H9 (cell line): Measurements from ENCODE around the gene NCOA5. TPM values are rescaled to one million over a fixed set of nuclear protein-coding genes. Genes with fewer than 3 reads are reported as not detected.

Experiments used
- DNase-seq: peaks from one replicate; pipeline ENCODE4 v3.0.0-alpha.2; 2017
- H2AFZ ChIP-seq: one replicate; pipeline ENCODE4 v1.6.1; 2013; ENCODE audit warnings: mild to moderate bottlenecking, low read length, control low read depth, moderate library complexity
- H2AK5ac ChIP-seq: 2 replicates; pipeline ENCODE4 v1.6.1; 2013; ENCODE audit warnings: low read length, control low read depth, mixed read lengths; ENCODE audit not compliant: insufficient read length
- H2BK120ac ChIP-seq: one replicate; pipeline ENCODE4 v1.6.1; 2013; ENCODE audit warnings: low read depth, mild to moderate bottlenecking, low read length, control low read depth, inconsistent platforms; ENCODE audit not compliant: poor library complexity, severe bottlenecking
- H2BK12ac ChIP-seq: 2 replicates; pipeline ENCODE4 v1.6.1; 2013; ENCODE audit warnings: low read length, control low read depth, mixed read lengths, low read depth; ENCODE audit not compliant: insufficient read length
- H2BK15ac ChIP-seq: 2 replicates; pipeline ENCODE4 v1.6.1; 2013; ENCODE audit warnings: low read depth, low read length, control low read depth
- H2BK20ac ChIP-seq: one replicate; pipeline ENCODE4 v1.6.1; 2013; ENCODE audit warnings: low read depth, mild to moderate bottlenecking, low read length, control low read depth, inconsistent platforms; ENCODE audit not compliant: poor library complexity, severe bottlenecking
- H2BK5ac ChIP-seq: 2 replicates; pipeline ENCODE4 v1.6.1; 2013; ENCODE audit warnings: low read length, control low read depth, mixed read lengths; ENCODE audit not compliant: insufficient read length
- H3K14ac ChIP-seq: 2 replicates; pipeline ENCODE4 v1.6.1; 2013; ENCODE audit warnings: low read length, control low read depth; ENCODE audit not compliant: insufficient read depth
- H3K18ac ChIP-seq: 2 replicates; pipeline ENCODE4 v1.6.1; 2013; ENCODE audit warnings: low read depth, mild to moderate bottlenecking, mixed read lengths, low read length, control low read depth; ENCODE audit not compliant: insufficient read length
- H3K23ac ChIP-seq: 2 replicates; pipeline ENCODE4 v1.6.1; 2013; ENCODE audit warnings: low read length, control low read depth, mixed read lengths, low read depth; ENCODE audit not compliant: insufficient read length
- H3K23me2 ChIP-seq: 2 replicates; pipeline ENCODE4 v1.6.1; 2013; ENCODE audit warnings: low read depth, mild to moderate bottlenecking, mixed read lengths, low read length, control low read depth; ENCODE audit not compliant: insufficient read length, poor library complexity, severe bottlenecking
- H3K27ac ChIP-seq: 2 replicates; pipeline ENCODE4 v1.5.1; 2013; ENCODE audit warnings: low read length, control low read depth, mixed read lengths, low read depth; ENCODE audit not compliant: insufficient read length
- H3K27me3 ChIP-seq: 2 replicates; pipeline ENCODE4 v1.6.1; 2013; ENCODE audit warnings: low read length, control low read depth, inconsistent platforms; ENCODE audit not compliant: insufficient read depth
- H3K4ac ChIP-seq: 2 replicates; pipeline ENCODE4 v1.6.1; 2013; ENCODE audit warnings: low read depth, mild to moderate bottlenecking, control low read depth, inconsistent platforms, low read length, moderate library complexity
- H3K4me1 ChIP-seq: 2 replicates; pipeline ENCODE4 v1.6.1; 2013; ENCODE audit warnings: low read length, control low read depth, inconsistent platforms; ENCODE audit not compliant: insufficient read depth
- H3K4me2 ChIP-seq: 2 replicates; pipeline ENCODE4 v1.6.1; 2013; ENCODE audit warnings: low read length, control low read depth, mixed read lengths; ENCODE audit not compliant: insufficient read length, insufficient read depth
- H3K56ac ChIP-seq: 2 replicates; pipeline ENCODE4 v1.6.1; 2013; ENCODE audit warnings: low read depth, mild to moderate bottlenecking, mixed read lengths, low read length, control low read depth; ENCODE audit not compliant: insufficient read length
- H3K79me1 ChIP-seq: 2 replicates; pipeline ENCODE4 v1.6.1; 2013; ENCODE audit warnings: low read depth, mild to moderate bottlenecking, moderate library complexity, low read length, control low read depth, inconsistent platforms; ENCODE audit not compliant: insufficient read depth, poor library complexity, severe bottlenecking
- H3K79me2 ChIP-seq: 2 replicates; pipeline ENCODE4 v1.6.1; 2013; ENCODE audit warnings: low read length, control low read depth, inconsistent platforms; ENCODE audit not compliant: insufficient read depth
- H3K9ac ChIP-seq: 2 replicates; pipeline ENCODE4 v1.6.1; 2013; ENCODE audit warnings: low read length, control low read depth, mixed read lengths; ENCODE audit not compliant: insufficient read length; ENCODE audit errors: extremely low read depth
- H3K9me3 ChIP-seq: one replicate; pipeline ENCODE4 v1.6.1; 2013; ENCODE audit warnings: low read depth, low read length, inconsistent platforms; ENCODE audit not compliant: control insufficient read depth
- H3T11ph ChIP-seq: one replicate; pipeline ENCODE4 v1.6.1; 2013; ENCODE audit warnings: mild to moderate bottlenecking, low read length, control low read depth, inconsistent platforms
- H4K20me1 ChIP-seq: one replicate; pipeline ENCODE4 v1.6.1; 2013; ENCODE audit not compliant: control insufficient read depth, insufficient read length, insufficient read depth
- H4K5ac ChIP-seq: 2 replicates; pipeline ENCODE4 v1.6.1; 2013; ENCODE audit warnings: low read depth, mild to moderate bottlenecking, mixed read lengths, low read length, control low read depth; ENCODE audit not compliant: insufficient read length
- H4K8ac ChIP-seq: replicated peaks from 2 replicates; pipeline ENCODE4 v1.6.1; 2013; ENCODE audit warnings: low read length, control low read depth, mixed read lengths, low read depth; ENCODE audit not compliant: insufficient read length
- H4K91ac ChIP-seq: 2 replicates; pipeline ENCODE4 v1.6.1; 2013; ENCODE audit warnings: low read depth, mild to moderate bottlenecking, moderate library complexity, mixed read lengths, low read length, control low read depth; ENCODE audit not compliant: insufficient read length
- H3K27ac Mint-ChIP-seq, 3 experiments: 2 replicates in 2 of 3; 3 replicates in 1 of 3; pipeline ENCODE4 v1.8.0; 2020 to 2021; ENCODE audit warnings: mixed read lengths in 3 of 3, mild to moderate bottlenecking in 1 of 3, moderate library complexity in 1 of 3
- H3K27me3 Mint-ChIP-seq: 2 replicates; pipeline ENCODE4 v1.8.0; 2021; ENCODE audit warnings: low read depth, mild to moderate bottlenecking, moderate library complexity, mixed read lengths
- H3K36me3 Mint-ChIP-seq, 3 experiments: 2 replicates in 2 of 3; 3 replicates in 1 of 3; pipeline ENCODE4 v1.8.0; 2020 to 2021; ENCODE audit warnings: low read depth in 3 of 3, mixed read lengths in 3 of 3; ENCODE audit not compliant: insufficient read depth in 1 of 3
- H3K4me1 Mint-ChIP-seq, 2 experiments: 2 replicates each; pipeline ENCODE4 v1.8.0; 2020; ENCODE audit warnings: mixed read lengths in 2 of 2
- H3K4me3 Mint-ChIP-seq, 2 experiments: 2 replicates in 1 of 2; 3 replicates in 1 of 2; pipeline ENCODE4 v1.8.0; 2020 to 2021; ENCODE audit warnings: mild to moderate bottlenecking in 2 of 2, mixed read lengths in 2 of 2, moderate library complexity in 1 of 2
- H3K9me3 Mint-ChIP-seq, 2 experiments: 2 replicates in 1 of 2; 3 replicates in 1 of 2; pipeline ENCODE4 v1.8.0; 2020; ENCODE audit warnings: mild to moderate bottlenecking in 2 of 2, mixed read lengths in 2 of 2, moderate library complexity in 1 of 2
- CTCF ChIP-seq: fragments of 200-600 bp; sonication (generic); conservative IDR thresholded peaks from 3 replicates; pipeline ENCODE4 v1.8.0; 2021; ENCODE audit warnings: antibody characterized with exemption, mild to moderate bottlenecking
- WGBS: extraction: QIAGEN DNeasy Blood & Tissue Kit; methylation state at CpG from one replicate; pipeline ENCODE4 v1.1.7; 2013; ENCODE audit warnings: missing lambda C conversion rate, low lambda C conversion rate, mixed read lengths; ENCODE audit not compliant: insufficient read length; ENCODE audit errors: extremely low coverage; 5-methylcytosine and 5-hydroxymethylcytosine counted together
- total RNA-seq: library from RNA; stranded (reverse); gene quantifications from 2 replicates; pipeline ENCODE4 v1.2.1, GENCODE V29; 2021

The NCOA5 gene
- total RNA-seq, 1 experiment from 2014 or later, result 55.7 TPM

DNA sequence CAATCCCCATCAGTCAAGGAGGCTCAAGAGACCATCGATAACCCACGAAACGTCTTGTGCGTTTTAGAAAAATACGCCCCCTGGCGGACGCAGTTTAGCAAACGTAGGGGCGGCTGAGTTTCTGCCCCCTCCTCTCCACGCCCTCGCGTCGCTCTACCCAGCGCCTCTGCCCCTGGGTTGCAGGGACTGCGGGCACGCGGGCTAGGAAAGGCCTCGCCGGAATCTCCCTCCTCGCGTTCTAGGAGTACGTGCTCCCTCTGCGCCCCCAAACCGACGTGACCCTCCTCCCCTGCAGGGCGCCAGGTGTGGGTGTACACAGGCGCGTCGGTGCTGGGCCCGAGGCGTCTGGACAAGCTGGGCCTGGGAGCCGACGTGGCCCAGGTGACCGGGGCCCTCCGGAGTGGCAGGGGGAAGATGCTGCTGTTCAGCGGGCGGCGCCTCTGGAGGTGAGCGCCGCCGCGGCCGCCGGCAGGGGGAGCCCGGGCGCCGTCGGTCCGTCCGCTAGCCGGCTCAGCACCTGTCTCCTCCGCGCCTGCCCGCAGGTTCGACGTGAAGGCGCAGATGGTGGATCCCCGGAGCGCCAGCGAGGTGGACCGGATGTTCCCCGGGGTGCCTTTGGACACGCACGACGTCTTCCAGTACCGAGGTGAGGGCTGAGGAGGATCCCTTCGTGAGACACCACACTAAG, 75.8 kb downstream of the NCOA5 start:
- H2BK20ac ChIP-seq, result no peak overlapping the region
- TF ChIP-seq CTCF, result peak; percentile 79
- H2AFZ ChIP-seq, result no peak overlapping the region
- Mint-ChIP-seq H3K27me3 (peaks cover 23% of the 10 kb centered on the region), H3K4me3 (peak overlapping the region; percentile 59 to 77), H3K27ac (peak overlapping the region in 2 of 3 experiments; percentile 50 to 58; a peak in 4 of 7 replicates), H3K36me3 (peaks cover 7 to 18% (median 12%) of the 10 kb centered on the region in 3 experiments), H3K9me3 (peaks cover 5 to 17% of the 10 kb centered on the region in 2 experiments; a peak in 2 of 5 replicates), H3K4me1 (peaks cover 26 to 31% of the 10 kb centered on the region in 2 experiments)
- H3K79me2 ChIP-seq, result no peaks in the 10 kb centered on the region
- no peak overlapping the region for H3K4ac ChIP-seq
- H2AK5ac ChIP-seq, result no peak overlapping the region
- no peak overlapping the region for H2BK120ac ChIP-seq
- no peak overlapping the region for H4K8ac ChIP-seq
- no peak overlapping the region for H3K56ac ChIP-seq
- H3K4me1 ChIP-seq, result peaks cover 6% of the 10 kb centered on the region; the same call in 1 of the 2 replicates
- peak overlapping the region; percentile 72; the same call in 1 of the 2 replicates for H3K14ac ChIP-seq
- H3K4me2 ChIP-seq, result peak overlapping the region; percentile 34
- H2BK15ac ChIP-seq, result no peak overlapping the region; the same call in 1 of the 2 replicates
- peak overlapping the region; percentile 55 for H3K18ac ChIP-seq
- H2BK12ac ChIP-seq, result no peak overlapping the region
- H4K91ac ChIP-seq, result no peak overlapping the region
- no CpG with 5 or more reads among the region's 67 CpGs for WGBS
- no peak overlapping the region for H3K27ac ChIP-seq
- H2BK5ac ChIP-seq, result no peak overlapping the region
- H3T11ph ChIP-seq, result no peak overlapping the region
- no peak overlapping the region for H3K23ac ChIP-seq
- no peaks in the 10 kb centered on the region for H3K9me3 ChIP-seq
- H3K27me3 ChIP-seq, result no peaks in the 10 kb centered on the region; the same call in 1 of the 2 replicates
- H3K9ac ChIP-seq, result no peak overlapping the region
- peak; percentile 88 for DNase-seq
- H4K20me1 ChIP-seq, result no peaks in the 10 kb centered on the region
- peaks cover 6% of the 10 kb centered on the region for H3K23me2 ChIP-seq
- H4K5ac ChIP-seq, result no peak overlapping the region
- H3K79me1 ChIP-seq, result no peaks in the 10 kb centered on the region
